Activated naive CD4-positive, alpha-beta T cell treated with anti-CD3 and anti-CD28 coated beads, Interleukin-2, amount 10 ng/mL, durations not matched to agents 7 days and 5 days (primary cell): ENCODE measurements around the gene ARHGEF16.

Source experiments
- CTCF ChIA-PET: fragments of 350-600 bp; sonication (Branson Sonifier 250); formaldehyde crosslinking; loops from one replicate; lab custom pipeline; 2021; ENCODE audit warnings: antibody characterized with exemption; lab: Charles Lee
- DNase-seq: peaks from one replicate; pipeline ENCODE4 v3.0.0-alpha.2; 2020
- H3K27ac Mint-ChIP-seq: one replicate; pipeline ENCODE4 v1.8.0; 2021; ENCODE audit warnings: mild to moderate bottlenecking, moderate library complexity, mixed read lengths
- H3K27me3 Mint-ChIP-seq: one replicate; pipeline ENCODE4 v1.8.0; 2021; ENCODE audit warnings: mild to moderate bottlenecking, mixed read lengths
- H3K36me3 Mint-ChIP-seq: one replicate; pipeline ENCODE4 v1.8.0; 2021; ENCODE audit warnings: mixed read lengths
- H3K4me1 Mint-ChIP-seq: one replicate; pipeline ENCODE4 v1.8.0; 2021; ENCODE audit warnings: mixed read lengths
- H3K4me3 Mint-ChIP-seq: one replicate; pipeline ENCODE4 v1.8.0; 2021; ENCODE audit warnings: mild to moderate bottlenecking, moderate library complexity, mixed read lengths
- H3K9me3 Mint-ChIP-seq: one replicate; pipeline ENCODE4 v1.8.0; 2021; ENCODE audit warnings: mixed read lengths

Gene ARHGEF16

DNA sequence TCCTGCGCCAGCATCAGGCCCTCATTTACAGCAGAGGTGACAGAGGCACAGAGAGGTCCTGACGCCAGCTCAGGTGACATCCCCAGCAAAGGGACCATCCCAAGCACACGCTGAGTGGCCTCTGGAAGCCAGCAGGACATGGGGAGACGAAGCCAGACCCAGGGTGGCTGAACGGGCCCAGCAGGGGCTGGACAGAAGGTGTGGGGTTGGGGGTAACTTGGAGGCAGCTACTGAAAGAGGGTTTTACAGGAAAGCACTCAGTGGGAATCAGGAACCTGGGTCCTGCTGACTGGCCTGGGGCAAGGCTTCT, 1.6 kb upstream of the ARHGEF16 start:
- no peak for DNase-seq
- CTCF ChIA-PET, result interaction anchor here (0.6 to 3.2 kb wide), 17 partner anchors 10 to 224 kb away, joined by 3 to 15 read pairs (median 7); no protein-coding TSS in a partner anchor
- Mint-ChIP-seq H3K36me3 (no peaks in the 10 kb centered on the region), H3K27ac (no peak overlapping the region), H3K27me3 (peaks cover 54% of the 10 kb centered on the region), H3K4me1 (peaks cover 2% of the 10 kb centered on the region), H3K9me3 (no peaks in the 10 kb centered on the region), H3K4me3 (no peak overlapping the region)

DNA sequence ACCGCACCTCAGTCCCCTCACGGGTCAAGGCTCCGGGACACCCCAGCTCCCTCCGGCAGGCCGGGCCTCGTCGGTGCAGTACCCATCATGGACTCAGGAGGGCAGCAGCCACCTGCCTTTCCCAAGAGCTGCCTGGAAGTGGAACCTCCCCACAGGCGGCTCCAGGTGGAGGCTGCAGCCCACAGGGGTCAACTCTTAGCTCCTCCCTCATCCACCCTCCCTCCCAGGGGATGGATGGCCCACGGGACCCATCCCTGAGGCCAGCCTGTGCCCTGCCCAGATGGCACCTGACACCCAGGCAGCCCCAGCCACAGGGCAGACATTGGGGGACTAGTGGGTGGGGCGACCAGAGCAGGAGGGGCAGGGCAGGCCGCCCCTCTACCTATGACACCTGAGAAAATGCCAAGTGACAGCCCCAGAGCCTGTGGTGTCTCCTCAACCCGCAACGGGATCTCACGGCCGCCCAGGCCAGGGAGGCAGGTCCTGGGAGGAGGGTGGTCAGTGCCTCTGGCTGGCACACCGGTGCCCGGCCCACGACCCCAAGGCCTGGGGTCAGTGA, 1.2 kb upstream of the ARHGEF16 start:
- no peak overlapping the region for H3K27ac Mint-ChIP-seq
- H3K36me3 Mint-ChIP-seq, result no peaks in the 10 kb centered on the region
- H3K9me3 Mint-ChIP-seq, result no peaks in the 10 kb centered on the region
- peak overlapping the region; percentile 40 for H3K4me3 Mint-ChIP-seq
- CTCF ChIA-PET, result interaction anchor here (0.6 to 3.2 kb wide), 19 partner anchors 10 to 224 kb away, joined by 3 to 15 read pairs (median 6); no protein-coding TSS in a partner anchor
- H3K27me3 Mint-ChIP-seq, result peaks cover 59% of the 10 kb centered on the region
- peaks cover 2% of the 10 kb centered on the region for H3K4me1 Mint-ChIP-seq
- DNase-seq, result peak; percentile 80

- no peaks in the 10 kb centered on the region for H3K36me3 Mint-ChIP-seq
- peaks cover 61% of the 10 kb centered on the region for H3K27me3 Mint-ChIP-seq
- peak overlapping the region; percentile 38 for H3K4me3 Mint-ChIP-seq
- no peaks in the 10 kb centered on the region for H3K9me3 Mint-ChIP-seq
- H3K4me1 Mint-ChIP-seq, result peaks cover 2% of the 10 kb centered on the region
- H3K27ac Mint-ChIP-seq, result no peak overlapping the region
- peak; percentile 40 for DNase-seq
- CTCF ChIA-PET, result no interaction called here
These were observed 550 bp downstream of the ARHGEF16 start for GRCh38 chr1:3454811-3455618.

- peaks cover 2% of the 10 kb centered on the region for H3K4me1 Mint-ChIP-seq
- CTCF ChIA-PET, result no interaction called here
- H3K27ac Mint-ChIP-seq, result no peak overlapping the region
- no peak for DNase-seq
- H3K36me3 Mint-ChIP-seq, result no peaks in the 10 kb centered on the region
- H3K9me3 Mint-ChIP-seq, result no peaks in the 10 kb centered on the region
- H3K4me3 Mint-ChIP-seq, result no peak overlapping the region
- peaks cover 63% of the 10 kb centered on the region for H3K27me3 Mint-ChIP-seq
These were observed 1.4 kb downstream of the ARHGEF16 start for GRCh38 chr1:3455670-3456448.

GRCh38 chr1:3456449-3456963, 2.0 kb downstream of the ARHGEF16 start:
- no peak for DNase-seq
- no peak overlapping the region for H3K4me3 Mint-ChIP-seq
- CTCF ChIA-PET, result no interaction called here

GRCh38 chr1:3456964-3457909, 2.8 kb downstream of the ARHGEF16 start:
- Mint-ChIP-seq H3K27me3 (peaks cover 59% of the 10 kb centered on the region), H3K27ac (no peak overlapping the region), H3K36me3 (no peaks in the 10 kb centered on the region), H3K4me3 (no peak overlapping the region), H3K9me3 (no peaks in the 10 kb centered on the region), H3K4me1 (peaks cover 2% of the 10 kb centered on the region)
- DNase-seq, result no peak
- CTCF ChIA-PET, result no interaction called here

More at GRCh38 chr1:3456449-3456963, 2.0 kb downstream of the ARHGEF16 start:
- Mint-ChIP-seq H3K27ac (no peak overlapping the region), H3K36me3 (no peaks in the 10 kb centered on the region), H3K9me3 (no peaks in the 10 kb centered on the region), H3K27me3 (peaks cover 59% of the 10 kb centered on the region), H3K4me1 (peaks cover 2% of the 10 kb centered on the region)

DNA sequence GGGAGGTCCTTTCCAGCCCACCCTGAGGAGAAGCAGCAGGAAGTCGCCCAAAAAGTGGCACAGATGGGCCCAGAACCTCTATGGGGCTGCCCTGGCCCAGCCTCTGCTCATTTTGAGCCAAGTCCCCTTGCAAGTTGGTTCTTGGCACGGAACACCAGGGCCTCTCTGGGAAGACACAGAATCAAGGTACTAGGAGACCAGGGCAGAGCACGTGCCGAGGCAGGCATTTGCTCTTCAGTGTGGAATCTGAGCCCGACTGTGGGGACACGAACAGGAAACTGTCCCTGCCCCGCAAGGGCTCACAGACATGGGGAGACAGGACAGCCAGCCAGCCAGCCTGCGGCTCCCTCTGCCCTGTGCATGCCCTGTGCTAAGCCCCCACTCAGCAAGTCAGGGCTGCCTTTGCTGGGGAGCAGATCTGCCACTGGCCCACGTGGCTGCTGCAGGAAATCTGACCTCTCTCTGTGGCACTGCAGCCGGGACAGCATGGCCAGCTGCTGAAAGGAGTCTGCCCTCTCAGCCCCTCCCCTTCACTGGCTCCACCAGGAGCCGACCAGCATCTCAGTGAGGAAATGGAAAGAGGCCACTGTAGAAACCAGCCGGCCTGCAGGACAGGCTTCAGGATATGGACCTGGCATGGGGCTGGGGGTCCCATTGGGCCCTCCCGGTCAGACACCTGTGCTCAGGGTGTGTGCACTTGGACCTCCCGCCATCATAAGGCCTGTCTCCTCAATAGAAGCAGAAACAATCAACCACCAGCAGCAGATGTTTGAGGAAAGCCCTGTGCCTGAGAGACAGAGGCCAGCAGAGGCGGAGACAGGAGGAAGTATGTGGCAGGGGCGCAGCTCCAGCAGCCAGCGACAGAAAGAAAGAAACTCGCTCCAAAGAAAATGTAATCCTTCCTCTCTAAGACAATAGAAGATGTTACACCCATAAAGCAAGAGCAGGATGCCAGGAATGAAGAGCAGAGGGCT, 3.7 kb downstream of the ARHGEF16 start:
- Mint-ChIP-seq H3K27ac (no peak overlapping the region), H3K4me1 (peaks cover 1% of the 10 kb centered on the region), H3K4me3 (no peak overlapping the region), H3K27me3 (peaks cover 51% of the 10 kb centered on the region), H3K36me3 (no peaks in the 10 kb centered on the region), H3K9me3 (no peaks in the 10 kb centered on the region)
- no peak for DNase-seq
- CTCF ChIA-PET, result no interaction called here

GRCh38 chr1:3459051-3459908, 4.8 kb downstream of the ARHGEF16 start:
- no peaks in the 10 kb centered on the region for H3K36me3 Mint-ChIP-seq
- peaks cover 40% of the 10 kb centered on the region for H3K27me3 Mint-ChIP-seq
- H3K9me3 Mint-ChIP-seq, result no peaks in the 10 kb centered on the region
- no peak overlapping the region for H3K4me3 Mint-ChIP-seq
- CTCF ChIA-PET, result no interaction called here
- no peak for DNase-seq
- H3K4me1 Mint-ChIP-seq, result no peaks in the 10 kb centered on the region
- no peak overlapping the region for H3K27ac Mint-ChIP-seq

GRCh38 chr1:3459940-3460671, 5.6 kb downstream of the ARHGEF16 start:
- H3K27me3 Mint-ChIP-seq, result peaks cover 36% of the 10 kb centered on the region
- no peaks in the 10 kb centered on the region for H3K9me3 Mint-ChIP-seq
- H3K4me3 Mint-ChIP-seq, result no peak overlapping the region
- H3K27ac Mint-ChIP-seq, result no peak overlapping the region
- no peaks in the 10 kb centered on the region for H3K36me3 Mint-ChIP-seq
- no peak for DNase-seq
- CTCF ChIA-PET, result no interaction called here
- no peaks in the 10 kb centered on the region for H3K4me1 Mint-ChIP-seq

DNA sequence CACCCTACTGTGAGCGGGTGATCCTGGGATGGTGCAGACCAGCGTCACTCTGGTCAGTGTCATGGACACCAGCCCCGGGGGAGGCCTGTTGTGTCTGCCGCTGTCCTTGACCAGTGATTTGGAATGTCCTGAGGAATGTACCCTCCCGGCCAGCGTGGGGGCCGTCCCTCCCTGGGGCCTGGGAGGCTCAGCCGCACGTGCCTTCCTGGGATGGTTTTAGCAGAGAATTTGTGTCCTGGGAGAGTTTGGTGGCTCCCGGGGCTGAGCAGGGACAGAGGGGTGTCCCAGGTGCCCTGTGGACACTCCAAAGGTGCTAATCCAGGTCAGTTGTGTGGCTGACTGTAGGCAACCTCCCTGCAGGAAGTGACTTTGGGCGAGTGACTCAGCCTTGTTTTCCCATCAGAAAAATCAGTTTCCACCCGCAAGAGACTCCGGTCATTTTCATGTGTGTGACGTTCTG, 6.2 kb downstream of the ARHGEF16 start:
- Mint-ChIP-seq H3K4me3 (no peak overlapping the region), H3K27ac (no peak overlapping the region), H3K36me3 (no peaks in the 10 kb centered on the region), H3K27me3 (peaks cover 30% of the 10 kb centered on the region), H3K4me1 (no peaks in the 10 kb centered on the region), H3K9me3 (no peaks in the 10 kb centered on the region)
- no peak for DNase-seq
- CTCF ChIA-PET, result no interaction called here

DNA sequence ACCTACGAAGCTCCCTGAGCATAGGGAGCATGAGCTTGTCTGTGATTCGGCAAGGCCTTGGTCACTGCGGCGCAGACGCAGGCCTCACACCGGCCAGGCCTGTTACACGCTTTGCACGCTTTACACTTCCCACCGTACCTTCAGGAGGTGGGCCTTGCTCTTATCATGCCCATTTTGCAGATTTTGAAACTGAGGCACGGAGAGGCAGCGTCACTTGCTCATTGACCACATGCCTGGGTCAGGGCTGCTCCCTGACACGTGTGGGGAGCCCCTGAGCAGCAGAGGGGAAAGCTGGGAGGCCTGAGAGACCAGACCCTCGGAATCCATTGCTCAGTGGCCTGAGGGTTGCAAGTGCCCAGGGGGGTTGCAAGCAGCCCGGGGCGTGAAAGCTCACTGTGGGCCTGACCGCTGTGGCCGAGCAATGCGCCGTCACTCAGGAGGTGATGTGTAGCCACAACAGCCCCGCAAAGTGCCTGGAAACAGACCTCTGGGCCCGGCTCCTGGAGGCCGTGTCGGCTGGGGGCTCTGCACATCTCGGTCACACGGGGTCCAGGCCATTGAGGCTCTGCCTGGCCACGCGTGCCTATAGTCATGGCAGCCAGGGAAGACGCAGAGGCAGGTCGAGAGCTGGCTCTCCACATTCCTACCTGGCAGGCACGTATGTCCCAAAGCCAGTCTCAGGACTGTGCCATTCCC, 6.9 kb downstream of the ARHGEF16 start:
- CTCF ChIA-PET, result no interaction called here
- Mint-ChIP-seq H3K4me1 (no peaks in the 10 kb centered on the region), H3K9me3 (no peaks in the 10 kb centered on the region), H3K4me3 (no peak overlapping the region), H3K27me3 (peaks cover 24% of the 10 kb centered on the region), H3K36me3 (no peaks in the 10 kb centered on the region), H3K27ac (no peak overlapping the region)
- no peak for DNase-seq
